Measurements from ENCODE around the gene PIH1D1. TPM values are rescaled to one million over a fixed set of nuclear protein-coding genes. Genes with fewer than 3 reads are reported as not detected.

Gene PIH1D1
- total RNA-seq, 1 experiment from 2014 or later: 122 TPM

- Histone ChIP-seq H3K27me3 (replicated peaks; ENCODE audit: insufficient read depth, low read depth, low read length, poor library complexity) (peaks cover 62% of the 10 kb centered on the region), H3K27ac (ENCODE audit: low read depth, low read length, poor library complexity, severe bottlenecking) (no peak overlapping the region), H3K4me1 (ENCODE audit: insufficient read depth, low read length, poor library complexity, severe bottlenecking) (peaks cover 8% of the 10 kb centered on the region), H3K9me3 (ENCODE audit: low read depth, low read length, poor library complexity, severe bottlenecking) (no peaks in the 10 kb centered on the region), H3K4me3 (ENCODE audit: low read depth, low read length, poor library complexity, severe bottlenecking) (no peak overlapping the region), H3K36me3 (ENCODE audit: insufficient read depth, low read length, poor library complexity, severe bottlenecking) (no peaks in the 10 kb centered on the region)
- TF ChIP-seq EZH2 (IDR thresholded peaks at IDR 0.05; ENCODE audit: borderline replicate concordance, low read depth, low read length, poor library complexity, severe bottlenecking) (no peak), CTCF (conservative IDR thresholded peaks at IDR 0.05; ENCODE audit: low read depth, low read length) (no peak)
- no peak for DNase-seq (ENCODE audit: low spot score)
- ChIA-PET POLR2A (ENCODE audit: low non-redundant PET) (no interaction called here), CTCF (no interaction called here)
- no TSS peak for BruUV-seq (replicated peaks)
- intact Hi-C loops (cut with micrococcal nuclease; ENCODE audit: unreplicated experiment): no loop called here
Observed at GRCh38 chr19:49420227-49420626, 31.4 kb downstream of the PIH1D1 start.

- BruUV-seq (replicated peaks): no TSS peak
- POLR2A ChIA-PET (ENCODE audit: low non-redundant PET): no interaction called here
Observed at GRCh38 chr19:49419173-49419572, 32.4 kb downstream of the PIH1D1 start.

GRCh38 chr19:49418511-49418910 is 33.1 kb downstream of the PIH1D1 start:
- ChIA-PET CTCF (interaction anchor here (0.6 kb wide), 1 partner anchor 11 kb away, joined by 3 read pairs; no protein-coding TSS in a partner anchor), POLR2A (ENCODE audit: low non-redundant PET) (no interaction called here)
- intact Hi-C loops (cut with micrococcal nuclease; ENCODE audit: unreplicated experiment): no loop called here
- H3K36me3 ChIP-seq (ENCODE audit: insufficient read depth, low read length, poor library complexity, severe bottlenecking): no peaks in the 10 kb centered on the region
- H3K4me3 ChIP-seq (ENCODE audit: low read depth, low read length, poor library complexity, severe bottlenecking): no peak overlapping the region
- H3K27me3 ChIP-seq (replicated peaks; ENCODE audit: insufficient read depth, low read depth, low read length, poor library complexity): peaks cover 45% of the 10 kb centered on the region
- DNase-seq (ENCODE audit: low spot score): no peak
- no peaks in the 10 kb centered on the region for H3K9me3 ChIP-seq (ENCODE audit: low read depth, low read length, poor library complexity, severe bottlenecking)
- TF ChIP-seq EZH2 (IDR thresholded peaks at IDR 0.05; ENCODE audit: borderline replicate concordance, low read depth, low read length, poor library complexity, severe bottlenecking) (no peak), CTCF (conservative IDR thresholded peaks at IDR 0.05; ENCODE audit: low read depth, low read length) (no peak)
- H3K27ac ChIP-seq (ENCODE audit: low read depth, low read length, poor library complexity, severe bottlenecking): no peak overlapping the region
- H3K4me1 ChIP-seq (ENCODE audit: insufficient read depth, low read length, poor library complexity, severe bottlenecking): peaks cover 8% of the 10 kb centered on the region
- no TSS peak for BruUV-seq (replicated peaks)

More at GRCh38 chr19:49419173-49419572, 32.4 kb downstream of the PIH1D1 start:
- Histone ChIP-seq H3K36me3 (ENCODE audit: insufficient read depth, low read length, poor library complexity, severe bottlenecking) (no peaks in the 10 kb centered on the region), H3K27ac (ENCODE audit: low read depth, low read length, poor library complexity, severe bottlenecking) (no peak overlapping the region), H3K27me3 (replicated peaks; ENCODE audit: insufficient read depth, low read depth, low read length, poor library complexity) (peaks cover 52% of the 10 kb centered on the region), H3K9me3 (ENCODE audit: low read depth, low read length, poor library complexity, severe bottlenecking) (no peaks in the 10 kb centered on the region), H3K4me1 (ENCODE audit: insufficient read depth, low read length, poor library complexity, severe bottlenecking) (peaks cover 8% of the 10 kb centered on the region), H3K4me3 (ENCODE audit: low read depth, low read length, poor library complexity, severe bottlenecking) (no peak overlapping the region)
- CTCF ChIA-PET: no interaction called here
- TF ChIP-seq CTCF (conservative IDR thresholded peaks at IDR 0.05; ENCODE audit: low read depth, low read length) (no peak), EZH2 (IDR thresholded peaks at IDR 0.05; ENCODE audit: borderline replicate concordance, low read depth, low read length, poor library complexity, severe bottlenecking) (no peak)
- intact Hi-C loops (cut with micrococcal nuclease; ENCODE audit: unreplicated experiment): no loop called here
- no peak for DNase-seq (ENCODE audit: low spot score)
